Left renal pelvis (tissue), 4 donors: ENCODE data around the gene MORN5. TPM values are rescaled to one million over a fixed set of nuclear protein-coding genes. Genes with fewer than 3 reads are reported as not detected.

Source experiments
- DNase-seq, 4 donors: peaks; one replicate each; pipeline ENCODE4 v3.0.0-alpha.2; 2013; ENCODE audit warnings: low read depth in 4 of 4, low spot score in 3 of 4
- polyA plus RNA-seq, 4 donors: library from polyadenylated mRNA; unstranded; fragments of 120-200 nt; gene quantifications; one replicate each; pipeline ENCODE4 v1.2.1, GENCODE V29; 2013; ENCODE audit not compliant: insufficient read length in 4 of 4

MORN5 gene
- polyA plus RNA-seq, 4 donors, result 1.6 to 2.6 (median 2.3) TPM; not detected in 1

DNA sequence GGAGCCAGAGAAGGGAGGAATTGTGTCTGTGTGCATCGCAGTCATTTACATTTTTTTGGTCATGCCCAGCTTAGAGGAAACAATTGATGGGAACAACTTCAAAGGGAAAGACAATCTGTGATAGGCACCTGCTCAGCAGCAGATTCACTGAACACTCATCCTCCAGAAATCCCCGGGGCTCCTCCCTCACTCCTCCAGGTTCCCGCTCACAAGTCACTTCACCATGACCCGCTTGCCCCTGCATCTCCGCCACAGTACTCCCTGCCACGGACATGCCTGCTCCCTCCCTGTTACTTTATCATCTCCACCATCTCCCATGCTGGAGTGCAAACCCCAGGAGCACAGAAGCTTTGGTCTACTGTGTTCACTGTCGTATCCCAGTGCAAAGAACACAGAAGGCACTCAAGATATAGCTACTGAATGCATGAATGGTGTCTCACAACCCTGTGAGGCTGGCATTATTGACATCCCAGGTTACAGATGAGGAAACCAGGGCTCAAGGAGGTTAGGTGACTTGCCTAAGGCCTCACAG, 52.8 kb downstream of the MORN5 start:
- DNase-seq, result no peak

DNA sequence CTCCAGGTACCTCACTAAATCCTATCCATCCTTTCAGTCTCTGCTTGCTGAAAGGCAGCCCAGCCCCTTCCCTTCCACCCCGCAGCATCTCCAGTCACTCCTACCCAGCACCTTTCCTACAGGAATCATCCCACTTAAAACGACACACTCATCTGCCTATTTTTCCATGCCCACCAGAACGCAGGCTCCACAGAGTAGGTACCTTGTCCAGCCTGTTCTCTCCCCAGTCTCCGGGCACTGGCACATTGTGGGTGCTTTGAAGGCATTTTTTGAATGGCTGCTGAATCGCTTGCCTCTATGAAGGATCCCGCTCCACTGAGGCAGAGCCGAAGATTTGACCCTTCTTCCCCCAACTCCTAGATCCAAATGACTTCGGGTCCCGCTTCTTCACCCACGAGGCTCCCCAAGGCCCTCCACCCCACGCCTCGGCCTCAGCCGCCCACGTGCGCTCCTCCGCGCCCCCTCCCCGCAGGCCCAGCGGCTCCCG, 53.4 kb downstream of the MORN5 start:
- no peak for DNase-seq

DNA sequence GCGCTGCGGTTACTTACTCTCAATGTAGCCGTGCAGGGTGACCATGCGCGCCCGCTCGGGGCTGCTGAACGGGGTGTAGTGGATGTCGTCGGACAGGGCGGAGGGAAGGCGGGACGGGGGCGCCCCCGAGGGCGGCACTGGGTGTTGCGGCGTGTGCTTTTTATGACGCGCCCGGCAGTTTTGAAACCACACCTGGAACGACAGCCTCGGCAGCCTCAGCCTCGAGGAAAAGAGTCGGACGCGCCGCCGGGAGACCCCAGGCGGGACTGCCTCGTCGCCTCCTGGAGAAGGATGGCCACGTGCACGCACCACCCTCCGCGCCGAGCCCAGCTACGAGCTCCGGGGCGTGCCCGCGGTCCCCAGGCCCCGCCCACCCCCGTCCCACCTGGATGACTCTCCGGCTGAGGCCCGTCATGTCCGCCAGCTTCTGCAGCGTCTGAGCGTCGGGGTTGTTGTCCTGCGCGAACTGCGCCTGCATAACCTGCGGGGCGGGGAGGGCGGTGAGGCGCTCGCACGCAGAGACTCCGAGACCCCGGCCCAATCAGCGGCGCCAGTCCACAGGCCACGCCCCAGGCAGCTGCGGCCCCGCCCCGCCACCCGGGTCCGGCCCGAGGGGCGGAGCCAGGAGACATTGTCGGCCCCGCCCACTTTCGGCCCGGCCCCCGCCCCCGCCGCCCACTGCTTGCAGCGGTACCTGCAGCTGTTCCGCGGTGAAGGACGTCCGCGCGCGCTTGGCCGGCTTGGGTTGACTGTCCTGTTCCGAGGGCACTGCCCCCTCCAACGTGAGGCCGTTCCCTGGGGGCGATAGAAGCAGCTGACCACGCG, 54.1 kb downstream of the MORN5 start:
- no peak for DNase-seq

DNA sequence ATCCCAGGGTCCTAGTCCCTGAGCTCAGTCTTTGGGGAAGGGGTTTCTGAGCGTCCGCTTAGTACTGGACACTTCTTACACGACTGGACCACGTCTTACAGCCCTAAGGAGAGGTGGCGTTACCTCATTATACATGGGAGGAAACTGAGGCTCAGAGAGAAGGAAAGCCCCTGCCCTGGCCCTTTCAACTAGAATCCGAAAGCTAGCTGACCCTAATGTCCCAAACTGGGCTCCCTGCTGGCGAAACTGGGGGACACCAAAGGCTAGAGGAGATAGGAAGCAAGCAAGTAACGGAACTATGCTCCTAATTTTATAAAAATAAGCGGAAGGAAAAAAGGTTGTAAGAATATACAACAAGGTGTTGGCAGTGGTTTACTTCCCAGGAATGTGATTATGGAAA, 54.8 kb downstream of the MORN5 start:
- no peak for DNase-seq

DNA sequence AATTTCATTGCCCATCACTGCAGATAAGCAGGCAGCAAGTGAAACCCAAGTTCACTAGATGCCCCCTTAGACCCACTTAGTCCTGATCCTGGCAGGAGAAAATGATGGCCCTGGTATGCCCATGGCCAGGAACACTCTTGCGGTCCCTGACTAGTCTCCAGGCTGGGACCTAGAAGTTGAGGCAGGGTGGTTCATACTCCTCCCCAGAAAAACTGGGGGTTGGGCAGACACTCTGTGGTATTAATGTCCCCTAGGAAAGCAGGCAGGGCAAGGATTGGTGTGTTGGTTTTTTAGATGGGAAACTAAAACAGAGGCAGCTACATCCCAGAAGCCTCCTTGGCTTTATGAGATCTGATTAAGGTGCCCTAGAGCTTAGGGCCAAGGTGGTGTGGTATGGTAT, 56.0 kb downstream of the MORN5 start:
- DNase-seq, result no peak

DNA sequence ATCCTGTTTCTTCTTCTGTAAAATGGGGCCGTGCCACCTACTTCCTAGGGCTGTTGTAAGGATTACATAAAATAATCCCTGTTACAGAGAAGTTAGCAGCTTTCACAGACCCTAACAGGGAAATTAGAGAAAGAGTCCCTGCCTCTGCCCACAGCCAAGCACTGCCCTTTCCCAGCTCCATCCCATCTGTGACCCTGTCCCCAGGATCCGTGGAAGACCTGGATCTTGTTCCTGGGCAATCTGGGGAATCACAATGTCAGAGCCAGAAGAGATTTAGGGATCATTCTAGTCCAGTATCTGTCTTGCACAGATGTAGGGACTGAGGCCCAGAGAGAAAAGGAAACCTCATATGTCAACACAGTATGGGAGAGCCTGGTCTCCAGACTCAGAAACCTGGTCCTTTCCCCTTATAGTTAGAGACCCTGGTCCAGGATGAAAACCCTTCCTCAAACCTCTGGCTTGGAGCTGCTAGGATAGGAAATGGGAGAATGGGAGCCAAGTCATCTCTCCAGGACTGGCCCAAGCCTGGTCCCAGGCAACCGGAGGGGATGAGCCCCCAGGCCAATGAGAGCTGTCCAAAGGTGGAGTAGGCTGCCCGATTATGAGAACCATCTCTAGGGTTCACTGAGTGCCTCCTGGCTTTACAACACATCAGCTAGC, 56.6 kb downstream of the MORN5 start:
- no peak for DNase-seq

DNA sequence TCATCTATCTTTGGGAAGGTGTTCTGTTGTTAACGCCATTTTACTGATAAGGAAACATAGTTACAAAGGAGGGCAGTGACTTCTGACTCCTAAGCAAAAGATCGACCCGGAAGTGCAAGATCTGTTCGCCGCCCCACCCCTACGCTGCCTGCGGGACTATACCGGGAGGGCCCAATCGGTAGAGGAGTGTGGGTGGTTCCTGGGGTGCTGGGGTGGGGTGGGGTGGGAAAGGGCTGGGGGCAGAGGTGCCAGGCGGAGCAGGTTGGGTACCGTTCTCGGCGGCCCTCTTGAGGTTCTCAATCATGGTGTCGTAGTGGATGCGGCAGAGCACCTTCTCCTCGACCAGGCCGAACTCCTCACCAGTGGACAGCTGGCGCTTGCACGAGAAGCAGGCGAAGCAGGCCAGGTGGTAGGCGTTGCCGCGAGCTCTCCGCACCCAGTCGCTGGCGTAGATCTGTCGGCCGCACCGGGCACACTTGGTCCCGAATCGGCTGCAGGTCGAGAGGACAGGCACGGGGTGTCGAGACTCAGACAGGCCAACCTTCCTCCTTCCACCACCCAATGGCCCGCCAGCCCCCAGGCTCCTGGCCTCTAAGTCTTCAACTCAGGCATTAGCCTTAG, 57.2 kb downstream of the MORN5 start:
- no peak for DNase-seq

DNA sequence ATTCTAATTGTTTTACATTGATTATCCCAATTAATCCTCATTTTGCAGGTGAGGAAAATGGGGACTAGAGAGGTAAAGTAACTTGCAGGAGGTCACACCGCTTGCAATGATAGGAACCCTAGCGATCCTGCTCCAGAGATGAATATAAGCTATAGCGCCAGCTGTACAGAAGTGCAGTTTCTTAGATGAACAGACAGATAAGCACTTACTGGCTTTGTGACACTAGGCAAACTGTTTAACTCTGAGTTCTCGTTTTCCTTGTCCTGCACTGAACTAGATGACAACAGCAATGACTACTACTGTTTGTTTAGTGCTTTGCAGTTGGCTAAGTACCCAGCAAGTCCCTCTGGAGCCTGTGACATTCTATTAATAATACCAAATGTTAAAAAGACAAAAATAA, 57.9 kb downstream of the MORN5 start:
- no peak for DNase-seq

DNA sequence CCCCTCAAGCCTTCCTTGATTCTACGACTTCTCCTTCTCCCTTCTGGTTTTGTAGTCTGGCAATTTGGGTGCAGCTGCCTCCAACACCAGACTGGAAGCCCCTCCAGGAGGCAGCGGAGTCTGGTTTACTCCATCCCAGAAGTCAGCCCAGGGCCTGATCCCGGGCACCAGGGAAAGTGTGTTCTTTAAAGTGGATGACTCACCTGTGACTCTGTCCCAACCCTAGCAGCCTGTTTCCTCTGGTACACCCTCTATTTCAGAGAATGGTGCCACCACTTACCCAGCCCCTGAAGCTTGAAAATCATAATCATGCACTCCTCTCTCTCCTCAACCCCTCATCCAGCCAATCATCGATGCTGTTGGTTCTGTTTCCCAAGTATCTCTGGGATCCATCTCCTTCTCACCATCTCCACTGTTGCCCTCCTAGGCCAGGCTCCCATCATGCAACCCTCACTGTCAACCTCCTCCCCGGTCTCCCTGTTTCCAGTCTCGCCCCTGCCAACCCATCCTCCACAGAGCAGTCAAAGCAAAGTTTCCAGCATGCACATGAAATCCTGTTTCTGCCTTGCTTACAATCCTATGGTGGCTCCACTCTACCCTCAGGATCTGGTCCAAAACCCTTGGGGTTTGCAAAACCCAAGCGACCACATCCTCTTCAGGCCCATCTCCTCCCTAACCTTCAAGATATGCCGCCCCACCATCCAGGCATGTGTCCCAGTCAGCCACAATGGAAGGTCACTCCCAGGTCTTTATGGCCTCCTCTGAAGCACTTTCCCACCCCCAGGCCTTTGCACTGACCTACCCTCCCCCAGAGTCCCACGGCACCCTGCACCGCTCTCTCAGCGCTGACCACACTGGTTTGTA, 58.6 kb downstream of the MORN5 start:
- DNase-seq, result no peak

DNA sequence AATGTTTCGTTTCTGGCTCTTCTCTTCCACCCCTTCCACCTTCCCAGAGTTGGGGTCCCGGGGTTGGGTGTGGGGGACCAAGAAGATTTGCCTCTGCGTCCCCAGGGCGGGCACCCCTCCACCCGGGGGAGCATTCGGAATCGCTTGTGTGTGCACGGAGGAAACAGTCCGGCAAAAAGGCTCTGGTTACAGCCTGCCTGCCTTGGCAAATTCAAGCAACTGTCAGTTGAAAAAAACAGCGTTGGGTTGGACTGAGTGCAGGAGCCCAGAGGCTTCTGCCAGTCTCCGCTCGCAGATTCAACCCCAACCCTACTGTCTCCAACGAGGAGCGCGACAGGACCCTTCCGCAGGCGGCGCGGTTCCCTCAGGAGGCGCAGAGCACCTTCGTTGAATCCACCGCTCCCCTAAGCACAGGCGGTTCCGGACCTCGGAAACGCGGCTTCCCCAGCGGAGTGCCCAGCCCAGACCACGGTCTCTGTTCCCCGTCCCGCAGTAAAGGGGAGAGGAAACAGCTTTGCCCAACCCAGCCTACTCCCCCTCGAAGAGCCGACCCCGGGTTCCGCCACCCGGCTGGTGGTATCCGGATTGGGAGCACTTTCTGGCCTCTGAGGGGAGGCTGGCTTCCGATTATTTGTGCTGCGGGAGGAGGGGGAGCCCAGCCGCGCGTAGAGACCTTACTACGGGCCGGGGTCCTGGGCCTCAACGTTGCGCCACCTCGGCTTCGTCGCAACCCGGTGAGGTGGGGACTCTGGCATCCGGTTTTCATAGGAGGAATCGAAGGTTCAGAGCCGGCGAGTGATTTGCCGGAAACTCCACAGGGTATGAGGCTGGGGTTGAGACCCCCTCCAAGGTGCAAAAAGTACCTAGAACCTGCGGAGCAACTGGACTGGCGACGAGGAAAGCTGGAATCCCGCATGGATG, 59.5 kb downstream of the MORN5 start:
- no peak for DNase-seq

DNA sequence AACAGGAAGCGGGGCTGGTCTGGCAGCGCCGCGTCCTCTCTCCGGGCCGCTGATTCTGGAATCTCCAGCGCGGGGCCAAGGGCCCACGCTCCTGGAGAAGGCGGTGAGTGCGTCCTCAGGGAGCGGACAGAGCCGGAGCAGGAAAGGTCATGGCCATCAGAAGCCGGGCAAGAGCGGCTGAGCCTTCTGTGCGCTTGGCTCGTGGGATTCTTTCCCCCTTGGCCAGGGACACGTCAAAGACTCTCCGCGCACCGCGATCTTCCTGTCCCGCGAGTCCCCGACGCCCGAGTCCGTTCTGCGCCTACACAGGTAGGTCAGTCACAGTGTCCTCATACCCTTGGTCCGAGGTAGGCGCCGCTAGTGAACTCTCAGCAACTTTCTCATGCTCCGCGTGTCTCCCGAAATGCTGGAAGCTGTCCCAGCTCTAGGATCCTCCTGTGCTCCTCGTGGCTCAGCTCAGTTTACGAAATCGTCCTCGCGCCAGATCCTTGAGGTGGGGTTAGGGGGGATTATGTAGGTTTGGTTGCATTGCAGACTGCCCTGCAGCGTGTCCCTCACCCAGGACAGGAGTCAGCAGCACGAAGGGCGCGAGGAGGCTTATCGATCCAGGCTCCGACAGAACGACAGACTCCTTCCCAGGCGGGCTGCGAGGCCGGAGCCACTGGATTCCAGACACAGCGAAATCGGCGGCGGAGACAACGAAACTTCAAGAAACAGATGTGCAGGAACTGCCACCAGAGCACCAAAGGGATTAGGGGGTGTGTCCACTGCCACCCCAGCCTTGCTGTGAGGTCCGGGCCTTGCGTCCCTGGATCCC, 60.4 kb downstream of the MORN5 start:
- no peak for DNase-seq

DNA sequence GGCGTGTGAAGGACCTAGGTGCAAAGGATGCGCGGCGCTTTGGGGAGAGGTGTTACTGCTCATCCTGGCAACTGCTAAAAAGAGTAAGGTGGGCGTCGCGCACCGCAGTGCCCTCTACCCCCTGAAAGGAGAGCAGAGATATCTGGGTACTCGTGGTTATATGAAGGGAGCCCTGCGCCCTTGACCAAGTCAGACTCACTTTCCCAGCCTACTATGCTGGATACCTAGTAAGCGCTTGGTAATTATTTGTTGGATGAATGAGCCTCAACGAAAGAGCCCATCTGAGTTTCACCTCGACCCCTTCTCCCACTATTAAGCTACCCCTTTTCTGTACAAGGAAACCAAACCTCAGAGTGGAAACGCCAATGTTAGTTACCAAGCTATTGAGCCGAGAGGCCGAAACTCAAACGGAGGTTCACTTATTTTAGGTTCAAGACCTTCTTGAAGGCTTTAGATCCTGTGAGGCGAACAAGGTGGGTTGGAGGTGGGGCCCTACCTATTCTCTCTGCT, 61.0 kb downstream of the MORN5 start:
- DNase-seq, result no peak

DNA sequence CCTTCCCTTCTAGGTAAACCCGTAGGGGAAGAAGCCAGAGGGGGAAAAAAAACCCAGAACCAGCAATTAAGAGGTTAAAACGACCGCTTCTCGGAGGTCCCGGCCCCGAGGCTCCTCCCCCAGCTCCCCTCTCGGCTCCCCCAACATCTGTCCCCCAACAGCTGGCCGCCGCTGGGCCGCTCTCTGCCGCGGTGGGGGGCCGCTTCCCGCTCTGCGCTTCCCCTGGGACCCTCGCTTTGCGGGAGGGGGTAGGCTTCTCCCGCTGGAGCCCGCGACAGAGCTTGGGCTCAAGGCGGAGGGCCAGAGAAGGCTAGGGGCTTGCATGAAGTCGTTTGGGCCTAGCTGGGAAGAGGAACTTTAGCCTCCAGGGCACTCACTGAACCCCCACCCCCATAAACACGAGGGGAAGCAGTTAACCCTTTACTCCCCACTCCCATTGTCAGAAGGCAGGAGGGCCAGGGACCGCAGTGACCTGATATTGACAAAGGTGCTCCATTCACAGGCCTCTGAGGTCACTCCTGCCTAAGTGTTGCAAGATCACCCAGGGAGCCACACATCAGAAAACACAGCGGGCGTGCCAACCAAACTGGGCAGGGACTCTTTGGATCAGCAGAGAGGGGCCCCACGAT, 61.6 kb downstream of the MORN5 start:
- no peak for DNase-seq

DNA sequence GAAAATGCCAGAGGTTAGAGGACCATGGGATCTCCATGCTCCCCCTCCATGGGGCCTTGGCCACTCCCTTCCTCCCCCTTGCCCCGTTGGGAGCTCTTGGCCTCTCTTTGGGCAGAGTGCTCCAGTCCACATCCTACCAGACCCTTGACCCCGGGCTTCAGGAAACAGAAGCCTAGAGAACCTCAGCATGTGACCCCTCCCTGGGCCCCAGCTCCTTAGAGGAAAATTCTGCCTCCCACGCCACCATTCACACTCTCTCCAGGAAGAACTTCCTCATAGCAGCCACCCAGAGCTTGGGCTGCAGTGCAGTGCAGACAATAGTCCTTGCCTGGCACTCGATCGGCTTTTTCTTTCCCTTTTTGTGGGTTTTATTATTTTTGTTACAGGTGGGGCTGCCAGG, 63.1 kb downstream of the MORN5 start:
- no peak for DNase-seq

DNA sequence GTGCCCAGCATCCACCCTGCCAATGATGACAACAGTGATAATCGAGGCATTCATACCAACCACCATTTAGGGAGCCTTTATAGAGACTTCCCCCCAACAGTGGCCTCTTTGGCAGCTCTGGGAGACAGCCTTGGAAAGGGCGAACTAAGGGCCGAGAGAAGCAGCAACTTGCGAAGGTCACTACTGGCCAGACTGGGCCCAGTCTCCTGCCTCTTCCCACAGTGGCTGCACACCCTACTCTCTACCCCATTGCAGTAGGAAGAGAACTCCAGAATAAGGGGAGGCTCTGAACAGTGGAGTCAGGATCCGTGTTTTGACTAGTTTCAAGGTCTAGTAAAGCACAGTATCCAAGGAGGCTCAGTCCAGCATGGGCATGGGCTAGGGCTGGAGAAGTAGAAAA, 63.7 kb downstream of the MORN5 start:
- DNase-seq, result no peak

DNA sequence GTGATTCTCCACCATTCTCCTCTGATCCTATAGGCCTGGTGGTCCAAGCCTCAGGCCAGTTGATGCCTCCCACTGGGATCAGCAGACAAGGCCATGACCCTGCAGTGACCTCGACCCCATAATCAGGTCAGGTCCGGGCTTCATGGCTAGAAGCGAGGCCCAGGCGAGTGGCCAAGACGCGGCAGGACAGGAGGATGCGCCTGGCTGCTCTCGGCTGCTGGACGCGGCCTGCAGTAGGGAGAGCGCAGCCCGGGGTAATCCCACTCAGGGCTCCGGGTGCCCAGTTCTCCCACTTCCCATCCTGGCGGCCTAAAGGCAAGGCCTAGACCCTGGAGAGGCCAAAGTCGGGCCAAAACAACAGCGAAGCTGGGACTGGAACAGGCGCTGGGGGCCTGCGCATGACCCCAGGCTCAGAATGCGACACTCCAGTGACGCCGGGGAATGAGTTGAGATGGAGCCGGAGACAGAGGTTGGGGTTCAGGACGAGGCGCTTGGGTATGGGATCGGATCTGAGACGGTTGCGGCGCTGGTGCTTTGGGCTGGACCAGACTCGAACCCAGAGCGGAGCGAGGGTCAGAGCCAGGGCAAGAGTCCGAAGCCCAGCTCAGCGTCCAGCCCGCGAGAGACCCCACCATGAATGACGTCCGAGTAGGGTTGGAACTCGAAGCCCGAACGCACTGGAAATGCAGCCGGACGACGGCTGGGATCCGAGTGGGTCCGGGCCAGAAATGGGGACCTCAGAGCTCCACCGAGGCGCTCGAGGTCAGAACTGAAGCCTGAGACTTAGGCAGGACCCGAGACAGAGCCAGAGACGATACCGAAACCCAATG, 65.8 kb downstream of the MORN5 start:
- DNase-seq, result no peak

DNA sequence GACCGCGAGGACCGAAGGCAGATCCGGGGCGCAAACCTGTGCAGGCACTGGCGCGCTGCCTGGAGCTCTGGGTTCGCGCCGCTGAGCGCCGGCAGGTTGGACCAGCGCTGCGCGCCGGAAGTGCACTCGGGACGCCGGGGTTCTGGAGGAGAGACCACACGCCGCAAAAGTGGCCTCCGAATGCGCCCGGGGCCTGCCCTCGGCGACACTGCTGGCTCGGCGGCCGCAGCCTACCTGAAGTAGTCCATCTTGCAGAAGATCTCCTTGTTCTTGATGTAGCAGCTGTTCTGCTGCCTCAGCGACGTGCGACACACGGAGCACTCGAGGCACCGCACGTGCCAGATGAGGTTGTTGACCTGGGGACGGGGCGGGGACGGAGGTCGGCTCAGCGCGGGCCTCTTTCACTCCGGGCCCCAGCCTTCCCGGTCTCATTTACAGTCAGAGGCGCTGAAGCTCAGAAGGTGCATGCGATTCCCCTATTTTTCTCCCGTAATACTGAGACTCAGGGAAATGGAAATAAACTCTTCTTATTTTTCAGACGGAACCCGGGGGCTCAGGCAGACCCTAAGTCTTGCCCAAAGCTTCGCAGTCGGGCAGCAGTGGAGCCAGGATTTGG, 66.5 kb downstream of the MORN5 start:
- no peak for DNase-seq
